ENCODE data around the gene NDUFAF8.

The NDUFAF8 gene

DNA sequence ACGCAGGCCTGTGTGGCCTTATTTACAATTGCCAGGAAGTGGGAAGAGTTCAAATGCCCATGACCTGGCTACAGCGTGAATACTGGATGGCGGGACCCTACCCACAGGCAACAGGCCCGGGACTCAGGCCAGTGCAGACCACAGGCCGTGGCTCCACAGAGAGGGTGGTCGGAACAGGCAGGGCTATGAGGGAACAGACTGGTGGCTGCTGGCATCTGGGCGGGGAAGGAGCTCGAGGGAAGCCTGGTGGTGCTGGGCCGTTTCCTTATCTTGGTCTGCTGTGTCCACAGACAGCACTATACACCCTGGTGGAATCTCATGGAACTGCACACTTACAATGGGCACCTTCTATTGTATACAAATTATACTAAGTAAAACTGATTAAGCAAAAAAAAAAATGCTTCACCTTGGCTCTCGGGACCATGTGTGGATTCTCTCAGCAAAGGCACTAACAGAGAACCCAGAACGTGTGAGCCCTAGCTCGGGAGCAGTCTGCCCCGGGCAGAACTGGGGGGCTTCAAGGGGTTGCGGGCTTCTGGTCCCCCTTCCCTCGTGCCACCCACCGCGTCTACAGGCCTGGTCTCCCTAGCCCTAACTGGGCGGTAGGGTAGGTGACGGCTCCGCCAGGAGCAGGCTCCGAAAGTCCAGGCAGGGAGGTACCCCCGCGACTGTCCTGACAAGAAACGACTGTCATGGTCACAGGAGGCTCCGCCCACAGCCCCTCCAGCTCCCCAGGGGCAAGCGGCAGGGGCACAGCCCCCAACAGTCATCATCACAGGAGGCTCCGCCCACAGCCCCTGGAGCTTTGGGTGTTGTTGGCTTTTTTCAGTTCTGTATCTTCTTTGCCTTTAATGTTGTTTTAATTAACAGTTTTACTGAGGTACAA, 38.2 kb upstream of the NDUFAF8 start:
- no peak for DNase-seq

DNA sequence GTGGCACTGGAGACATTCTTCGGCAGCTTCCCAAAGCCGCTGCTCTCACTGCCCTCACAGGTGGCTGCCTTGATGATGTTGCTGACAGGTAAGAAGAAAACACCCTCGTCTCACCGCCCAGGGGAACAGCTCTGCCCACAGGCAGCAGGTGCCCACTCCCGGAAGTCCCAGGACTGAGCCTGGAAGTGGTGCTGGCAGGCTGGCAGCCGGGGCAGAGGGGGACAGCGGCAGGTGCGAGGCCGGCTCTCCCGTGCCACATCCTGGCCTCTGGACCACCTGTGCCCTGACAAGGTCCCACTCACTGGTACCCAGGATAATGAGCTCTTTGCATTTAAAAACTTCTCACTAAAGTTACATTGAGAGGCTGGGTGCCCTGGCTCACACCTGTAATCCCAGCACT, 36.8 kb upstream of the NDUFAF8 start:
- DNase-seq = no peak

DNA sequence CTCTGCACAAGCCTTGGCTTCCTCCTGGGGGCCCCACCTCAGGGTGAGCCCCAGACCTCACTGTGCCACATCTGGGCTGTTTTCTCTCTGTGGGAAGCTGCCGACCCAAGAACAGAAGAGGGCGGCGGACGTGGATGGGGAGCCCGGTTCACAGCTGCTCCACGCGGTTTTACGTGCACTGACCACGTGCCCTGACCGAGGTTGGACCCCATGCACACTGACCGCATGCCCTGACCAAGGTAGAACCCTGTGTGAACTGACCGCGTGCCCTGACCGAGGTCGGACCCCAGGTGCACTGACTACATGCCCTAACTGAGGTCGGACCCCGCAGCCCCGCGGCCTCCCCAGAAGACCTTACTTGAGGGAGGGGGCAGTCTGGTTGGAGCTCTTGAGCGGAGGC, 36.0 kb upstream of the NDUFAF8 start:
- DNase-seq = no peak

DNA sequence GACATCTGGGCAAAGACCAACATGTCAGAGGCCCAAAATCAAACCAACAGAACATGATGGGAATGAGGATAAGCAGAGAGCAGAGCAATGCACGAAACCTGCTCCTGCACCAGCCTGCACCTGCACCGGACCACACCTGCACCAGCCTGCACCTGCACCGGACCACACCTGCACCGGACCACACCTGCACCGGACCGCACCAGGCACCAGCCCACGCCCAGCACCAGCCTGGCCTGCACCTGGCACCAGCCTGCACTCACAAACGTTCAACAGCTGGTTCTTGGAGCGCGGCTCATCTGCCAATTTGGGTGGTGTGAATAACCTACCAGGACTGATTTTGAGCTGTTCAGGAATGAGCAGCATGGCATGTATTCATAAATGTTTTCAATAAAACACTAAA, 34.5 kb upstream of the NDUFAF8 start:
- DNase-seq = no peak

DNA sequence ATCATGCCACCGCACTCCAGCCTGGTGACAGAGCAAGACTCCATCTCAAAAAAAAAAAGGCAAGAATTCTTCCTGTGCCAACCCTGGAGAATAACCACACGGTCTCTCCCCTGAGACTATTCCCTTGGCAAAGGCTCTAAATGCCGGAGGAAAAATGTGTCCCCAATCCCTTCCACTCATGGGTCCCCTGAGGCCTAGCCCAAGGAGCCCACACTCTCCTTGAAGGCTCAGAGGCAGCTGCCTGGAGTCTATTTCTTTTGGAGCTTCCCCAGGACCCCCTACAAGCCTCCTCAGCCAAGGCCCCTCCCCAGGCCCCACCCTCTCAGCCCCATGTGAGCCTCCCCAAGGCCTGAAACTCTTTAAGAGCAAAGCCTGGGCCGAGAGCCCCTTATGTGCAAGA, 33.0 kb upstream of the NDUFAF8 start:
- no peak for DNase-seq

DNA sequence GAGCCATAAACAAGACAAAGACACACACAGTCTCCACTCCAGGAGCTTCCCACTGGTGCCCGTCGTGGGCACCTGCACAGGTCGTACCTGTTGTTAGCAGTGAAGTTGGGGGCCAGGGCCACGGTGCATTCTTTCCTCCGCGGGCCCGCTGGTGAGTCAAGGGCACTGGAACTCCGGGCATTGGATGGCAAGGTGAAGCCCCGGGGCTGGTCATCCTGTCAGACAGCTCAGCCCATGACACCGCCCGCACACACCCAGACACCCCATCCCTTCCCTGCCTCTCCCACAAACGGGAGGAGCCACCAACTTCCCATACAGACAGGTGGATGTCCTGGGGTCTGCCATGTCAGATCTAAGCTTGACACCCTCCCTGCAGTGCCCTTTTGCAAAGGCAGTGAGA, 32.5 kb upstream of the NDUFAF8 start:
- DNase-seq = no peak

DNA sequence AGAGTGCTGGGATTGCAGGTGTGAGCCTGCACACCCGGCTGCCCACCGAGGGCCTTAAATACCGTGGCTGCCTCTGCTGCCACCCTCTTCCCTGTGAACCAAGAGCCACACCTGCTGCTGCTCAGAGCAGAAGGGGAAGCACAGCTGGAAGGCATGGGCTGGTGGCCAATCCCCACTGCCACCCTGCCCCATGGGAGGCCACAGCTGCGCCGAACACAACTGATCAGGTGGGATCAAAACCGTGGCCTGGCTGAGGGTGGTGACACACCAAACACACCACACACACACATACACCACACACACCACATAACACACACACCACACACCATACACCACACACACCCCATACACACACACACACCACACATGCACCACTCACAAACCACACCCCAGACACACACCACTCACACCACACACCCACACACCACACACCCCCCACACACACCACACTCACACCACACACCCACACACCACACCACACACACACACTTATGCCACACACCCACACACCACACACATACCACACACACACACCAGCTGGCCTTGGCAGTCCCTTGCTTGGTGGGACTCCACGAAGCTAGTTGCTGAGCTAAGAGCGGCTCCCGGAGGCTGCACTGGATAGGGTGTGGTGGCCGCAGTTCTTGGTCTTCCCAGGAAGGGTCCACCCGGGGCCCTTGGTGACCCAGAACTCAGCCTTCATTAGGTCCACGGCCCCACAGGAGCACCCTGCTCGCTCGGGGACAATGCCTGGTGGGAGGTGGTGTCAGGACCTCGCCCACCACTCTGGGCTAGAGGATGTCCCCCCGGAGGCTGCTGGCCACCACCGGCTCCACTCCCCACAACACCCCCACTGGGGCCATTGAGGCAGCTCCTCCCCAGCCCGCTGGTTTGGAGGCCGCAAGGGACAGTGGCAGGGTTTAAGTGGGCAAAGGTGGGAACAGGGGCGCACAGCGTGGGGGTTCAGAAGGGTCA, 31.2 kb upstream of the NDUFAF8 start:
- peak; percentile 30 for DNase-seq

DNA sequence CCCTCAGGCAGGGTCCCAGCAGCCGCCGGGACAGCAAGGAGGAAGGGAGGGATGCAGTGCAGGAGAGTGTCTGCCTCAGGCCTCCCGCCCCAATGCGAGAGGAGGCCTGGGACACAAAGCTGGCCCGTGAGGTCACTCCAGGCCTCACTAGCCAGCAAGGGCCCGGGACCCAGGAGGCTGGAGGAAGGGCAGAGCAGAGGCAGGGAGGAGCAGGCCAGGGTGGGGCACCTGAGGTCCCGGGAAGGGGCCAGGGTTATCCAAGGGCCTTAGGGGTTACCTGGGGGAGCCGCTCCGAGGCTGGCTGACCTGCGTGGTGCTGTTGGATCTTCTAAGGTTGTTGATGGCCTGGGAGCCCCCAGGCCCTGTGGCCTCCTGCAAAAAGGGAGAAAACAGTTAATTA, 30.5 kb upstream of the NDUFAF8 start:
- DNase-seq = no peak

DNA sequence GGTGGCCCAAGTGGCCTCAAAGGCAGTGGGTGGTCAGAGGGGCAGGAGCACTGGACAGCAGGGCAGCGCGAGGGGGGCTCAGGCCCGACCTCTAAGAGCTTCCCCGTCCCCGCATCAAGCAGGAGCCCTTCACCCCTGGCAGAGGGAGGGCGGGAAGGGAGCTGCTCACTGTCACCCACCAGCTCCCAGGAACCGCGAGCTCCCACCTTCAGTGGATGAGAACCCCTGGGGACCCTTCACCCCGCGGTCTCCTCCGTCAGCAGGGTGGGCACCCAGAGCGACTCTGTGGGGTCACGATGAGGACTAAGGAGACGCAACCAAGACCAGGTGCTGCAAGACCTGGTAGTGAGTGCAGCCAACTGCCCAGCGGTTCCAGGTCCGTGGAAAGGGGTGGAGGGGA, 30.0 kb upstream of the NDUFAF8 start:
- no peak for DNase-seq

DNA sequence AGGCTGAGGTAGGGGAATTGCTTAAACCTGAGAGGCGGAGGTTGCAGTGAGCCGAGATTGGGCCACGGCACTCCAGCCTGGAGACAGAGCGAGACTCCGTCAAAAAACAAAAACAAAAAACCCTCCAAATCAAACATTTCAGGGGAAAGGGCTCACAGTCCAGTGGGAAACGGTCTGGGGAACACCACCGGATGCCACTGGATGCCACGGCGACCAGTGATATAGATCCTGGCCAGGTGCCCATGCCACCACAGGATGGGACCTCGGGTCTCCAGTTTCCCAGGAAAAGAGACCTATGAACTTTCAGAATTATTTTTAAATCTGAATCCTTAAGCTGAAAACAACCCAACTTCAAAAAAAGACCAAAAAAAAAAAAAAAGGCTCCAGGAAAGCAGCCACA, 28.7 kb upstream of the NDUFAF8 start:
- DNase-seq = no peak

DNA sequence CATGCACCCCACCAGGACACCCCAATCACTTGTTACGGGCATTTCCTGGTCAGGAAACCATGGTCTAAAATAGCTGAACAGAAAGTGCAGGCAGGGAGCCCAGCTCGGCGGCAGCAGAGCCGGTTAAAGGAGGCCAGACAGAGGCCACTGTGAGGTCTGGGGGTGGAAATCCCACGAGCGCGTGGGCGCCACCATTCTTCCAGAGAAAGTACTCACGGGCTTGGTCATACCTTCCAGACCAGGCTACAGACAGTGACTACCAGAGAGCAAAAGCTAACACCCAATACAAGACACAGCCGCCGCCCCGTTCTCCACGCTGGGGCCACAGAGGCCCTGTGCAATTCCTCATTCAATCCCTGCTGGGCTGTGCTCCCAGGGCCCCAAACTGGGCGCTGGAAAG, 28.2 kb upstream of the NDUFAF8 start:
- no peak for DNase-seq

DNA sequence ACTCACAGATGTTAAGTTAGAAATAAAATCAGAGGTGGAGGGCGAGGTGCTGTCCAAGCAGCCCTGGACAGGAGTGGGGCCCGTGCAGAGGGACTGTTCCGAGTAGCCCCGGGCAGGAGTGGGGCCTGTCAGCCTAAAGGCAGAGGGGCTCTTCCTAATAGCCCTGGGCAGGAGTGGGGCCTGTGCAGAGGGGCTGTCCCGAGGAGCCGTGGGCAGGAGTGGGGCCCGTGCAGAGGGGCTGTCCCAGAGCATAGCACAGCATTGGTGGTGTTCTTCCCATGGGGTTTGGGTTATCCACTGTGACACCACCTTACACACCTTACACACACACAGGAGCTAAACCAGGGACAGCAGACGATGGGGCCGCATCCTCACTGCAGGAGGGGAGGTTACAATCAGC, 26.8 kb upstream of the NDUFAF8 start:
- no peak for DNase-seq

DNA sequence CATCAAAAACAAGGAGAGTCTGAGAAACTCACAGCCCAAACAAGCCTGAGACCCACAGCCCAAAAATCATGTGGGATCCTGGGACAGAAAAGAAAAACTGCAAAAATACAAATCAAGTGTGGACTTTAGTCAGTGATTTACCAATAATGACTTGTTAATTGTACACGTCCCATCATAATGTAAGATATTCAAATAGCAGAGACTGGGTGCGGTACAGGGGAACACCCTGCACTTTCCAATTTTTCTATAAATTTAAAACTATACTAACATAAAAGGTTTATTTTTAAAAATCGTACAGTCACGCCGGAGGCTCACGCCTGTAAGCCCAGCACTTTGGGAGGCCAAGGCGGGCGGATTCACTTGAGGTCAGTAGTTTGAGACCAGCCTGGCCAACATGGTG, 25.1 kb upstream of the NDUFAF8 start:
- DNase-seq = no peak

DNA sequence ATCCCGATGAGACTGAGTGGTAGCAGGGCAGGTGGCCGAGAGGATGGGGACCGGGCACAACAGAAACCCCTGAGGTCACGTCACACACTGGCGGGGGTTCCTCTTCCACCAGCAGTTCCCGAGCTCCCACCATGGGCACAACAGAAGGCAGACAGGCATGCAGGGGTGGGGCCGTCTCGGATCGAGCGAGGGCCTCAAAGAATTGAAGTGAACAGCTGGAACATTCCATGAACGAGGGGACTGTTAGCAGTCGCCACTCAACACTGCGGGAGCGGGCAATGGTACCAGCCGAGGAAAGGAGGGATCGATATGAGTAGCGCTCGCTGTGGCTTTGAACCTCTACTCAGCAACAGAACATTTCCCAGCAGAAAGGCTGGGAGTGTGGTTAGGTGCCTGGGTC, 21.6 kb upstream of the NDUFAF8 start:
- DNase-seq = no peak

DNA sequence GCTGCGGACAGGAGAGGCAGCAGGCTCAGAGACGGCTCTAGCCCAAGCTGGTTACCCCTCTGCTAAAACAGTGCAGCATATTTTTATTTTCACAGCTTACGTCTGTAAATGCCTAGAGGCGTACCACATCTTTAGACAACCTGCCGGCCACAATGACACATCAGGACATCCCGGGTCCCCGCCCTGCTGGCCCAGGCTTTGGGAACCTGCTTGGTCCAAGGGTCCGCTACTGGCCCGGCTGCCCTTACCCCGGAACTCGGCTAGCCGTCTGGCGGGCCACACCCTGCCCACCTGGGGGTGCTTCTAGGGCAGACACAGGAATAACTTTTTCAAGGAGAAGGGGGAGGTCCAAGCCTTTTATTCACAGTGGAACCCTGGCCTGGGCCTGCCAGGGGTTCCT, 20.7 kb upstream of the NDUFAF8 start:
- no peak for DNase-seq

DNA sequence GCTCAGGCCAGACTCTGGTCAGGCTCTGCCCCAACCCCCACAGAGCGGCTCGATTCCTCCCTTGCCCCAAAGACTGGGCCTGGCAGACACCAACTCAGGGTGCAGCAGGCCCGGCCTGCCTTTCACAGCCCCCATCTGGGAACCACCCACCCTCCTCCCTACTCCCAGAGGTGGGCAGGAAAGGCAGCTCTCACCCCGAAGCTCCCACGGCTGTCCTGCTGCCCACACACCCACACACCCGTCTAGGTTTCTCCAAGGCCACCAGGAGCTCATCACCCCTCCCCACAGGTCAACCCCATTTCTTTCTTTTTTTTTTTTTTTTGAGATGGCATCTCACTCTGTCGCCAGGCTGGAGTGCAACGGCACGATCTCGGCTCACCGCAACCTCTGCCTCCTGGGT, 20.1 kb upstream of the NDUFAF8 start:
- no peak for DNase-seq

DNA sequence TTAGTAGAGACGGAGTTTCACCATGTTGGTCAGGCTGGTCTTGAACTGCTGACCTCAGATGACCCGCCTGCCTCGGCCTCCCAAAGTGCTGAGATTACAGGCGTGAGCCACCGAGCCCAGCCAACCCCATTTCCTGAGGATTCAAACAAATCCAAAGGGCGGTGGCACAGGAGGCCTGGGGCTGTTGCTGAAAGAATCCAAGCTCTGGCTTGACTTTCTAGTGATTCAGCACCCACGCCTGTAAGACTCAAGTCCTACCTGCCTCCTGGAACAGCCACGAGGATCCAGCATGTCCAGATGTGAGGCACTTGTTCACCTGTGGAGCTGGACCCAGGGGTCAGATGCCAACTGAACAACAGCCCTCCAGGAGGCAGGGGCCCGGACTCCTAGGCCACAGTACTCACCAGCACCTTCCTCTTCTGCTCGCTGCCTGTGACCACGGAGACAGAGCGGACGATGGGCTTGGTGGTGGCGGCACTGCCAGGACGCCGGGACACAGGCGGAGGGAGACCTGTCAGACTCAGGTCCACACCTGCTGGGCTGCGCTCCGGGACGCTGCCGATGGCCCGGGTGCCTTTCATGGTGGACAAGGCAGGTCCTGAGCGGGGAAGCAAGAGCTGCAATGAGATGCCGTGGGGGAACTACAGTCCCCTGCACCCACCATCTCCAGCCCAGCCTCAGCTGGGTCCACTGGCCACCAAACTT, 19.5 kb upstream of the NDUFAF8 start:
- DNase-seq = no peak

DNA sequence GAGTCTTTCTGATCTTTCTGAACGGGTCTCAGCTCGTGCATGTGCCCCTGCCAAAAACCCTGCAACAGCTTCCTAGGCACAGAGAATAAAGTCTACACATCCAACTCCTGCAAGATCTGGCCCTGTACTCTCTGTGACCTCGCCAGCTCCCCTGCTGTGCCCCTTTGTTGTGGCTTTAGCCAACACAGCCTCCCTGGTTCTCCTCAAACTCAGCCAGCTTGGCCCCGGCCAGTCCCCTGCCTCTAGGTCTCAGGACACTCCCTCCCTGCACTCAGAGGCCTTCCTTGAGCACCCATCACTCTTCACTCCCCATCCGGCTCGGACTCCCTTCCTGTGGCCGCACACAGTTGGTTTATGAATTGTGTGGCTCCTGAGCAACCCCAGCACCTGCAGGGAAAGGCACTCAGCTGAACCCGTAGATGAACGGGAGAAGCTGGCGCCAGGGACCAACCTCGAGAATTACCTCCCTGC, 17.7 kb upstream of the NDUFAF8 start:
- no peak for DNase-seq

DNA sequence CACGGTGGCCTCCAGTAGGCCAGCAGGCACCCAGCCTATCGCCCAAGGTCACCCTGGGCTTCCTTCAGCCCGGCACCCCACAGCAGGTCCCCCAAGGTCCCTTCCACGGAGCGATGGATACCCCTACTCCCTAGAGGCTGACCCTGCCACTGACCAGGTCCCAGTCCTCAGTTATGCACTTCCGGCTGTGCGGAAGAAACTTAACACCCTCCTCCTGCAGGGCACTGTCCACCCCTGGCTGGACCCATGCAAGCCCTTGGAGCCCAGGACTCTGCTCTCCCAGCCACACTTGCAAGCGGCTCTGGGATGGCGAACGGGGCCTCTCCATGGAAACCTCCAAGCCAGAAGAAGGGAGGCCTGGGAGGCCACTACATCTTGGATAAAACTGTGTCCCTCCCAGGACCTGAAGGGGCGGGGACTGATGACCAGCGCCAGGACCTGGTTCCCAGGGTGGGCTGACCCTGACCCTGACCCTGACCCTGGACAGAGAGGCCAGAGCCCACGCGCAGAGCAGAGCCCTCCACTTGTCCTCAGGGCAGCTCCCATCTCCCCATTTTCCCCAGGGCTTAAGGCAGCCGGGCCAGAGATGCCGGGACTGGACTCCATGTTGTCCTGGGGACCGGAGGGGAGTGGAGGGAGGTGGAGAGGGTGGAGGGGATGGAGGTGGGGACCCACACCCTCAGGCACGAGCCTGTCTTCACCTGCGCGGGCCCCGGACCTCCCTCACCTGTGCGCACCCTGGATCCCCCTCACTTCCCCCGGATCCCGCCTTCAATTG, 17.1 kb upstream of the NDUFAF8 start:
- no peak for DNase-seq

DNA sequence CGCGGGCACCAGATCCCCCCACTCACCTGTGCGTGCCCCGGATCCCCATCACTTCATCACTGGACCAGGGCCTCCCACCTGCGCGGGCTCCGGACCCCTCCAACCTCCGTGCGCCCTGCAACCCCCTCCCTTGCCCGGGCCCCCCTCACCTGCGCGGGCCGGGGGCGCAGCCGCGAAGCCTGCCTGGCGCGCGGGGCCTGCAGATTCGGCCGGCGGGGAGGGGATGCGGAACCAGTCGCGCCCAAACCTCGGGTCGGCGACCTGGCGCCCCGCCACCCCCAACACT, 16.6 kb upstream of the NDUFAF8 start:
- no peak for DNase-seq

DNA sequence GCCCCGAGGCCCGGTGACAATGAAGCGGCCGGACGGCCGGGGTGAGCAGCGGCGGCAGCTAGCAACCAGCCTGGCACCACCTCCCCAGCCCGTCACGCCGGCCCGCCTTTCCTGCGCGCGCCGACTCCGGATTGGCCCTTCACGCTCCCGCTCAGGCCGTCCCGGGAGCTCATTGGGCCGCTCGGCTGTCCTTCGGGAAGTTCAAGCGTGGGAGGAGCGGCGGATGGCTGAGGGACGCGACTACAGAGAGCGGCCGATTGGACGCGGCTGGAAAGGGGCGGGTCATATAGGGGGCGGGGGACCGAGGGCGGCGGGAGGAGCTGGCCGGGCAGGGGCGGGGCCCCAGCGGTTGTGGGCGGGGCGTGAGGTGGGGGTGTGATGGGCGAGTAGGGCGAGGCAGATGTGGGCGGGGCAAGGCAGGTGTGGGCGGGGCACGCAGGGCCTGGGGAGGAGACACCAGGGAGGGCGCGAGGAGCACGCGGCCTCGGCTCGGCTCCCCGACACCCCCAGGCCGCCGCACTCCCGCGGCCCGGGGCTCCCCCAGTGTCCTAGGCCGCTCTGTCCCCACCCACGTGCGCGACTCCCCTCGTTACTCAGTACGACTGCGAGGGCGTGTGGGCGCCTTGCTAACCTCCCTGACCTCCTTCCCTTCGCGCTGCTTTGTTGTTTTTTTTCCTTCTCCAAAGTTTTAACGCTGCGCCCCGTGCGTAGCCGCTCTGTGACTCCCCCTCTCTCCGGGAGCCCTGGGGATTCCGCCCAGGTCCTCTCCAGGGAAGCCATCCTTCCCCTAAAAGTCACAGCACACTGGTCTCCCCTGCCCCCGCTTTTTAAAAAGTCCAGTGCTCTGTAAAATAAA, 16.0 kb upstream of the NDUFAF8 start, which contains the start of gene CEP131:
Gene CEP131 (minus strand): TSS at position 60 of the 856 bp plus-strand sequence. CDS start 2,909 bp downstream, outside the sequence.
- peak; percentile 97 for DNase-seq

DNA sequence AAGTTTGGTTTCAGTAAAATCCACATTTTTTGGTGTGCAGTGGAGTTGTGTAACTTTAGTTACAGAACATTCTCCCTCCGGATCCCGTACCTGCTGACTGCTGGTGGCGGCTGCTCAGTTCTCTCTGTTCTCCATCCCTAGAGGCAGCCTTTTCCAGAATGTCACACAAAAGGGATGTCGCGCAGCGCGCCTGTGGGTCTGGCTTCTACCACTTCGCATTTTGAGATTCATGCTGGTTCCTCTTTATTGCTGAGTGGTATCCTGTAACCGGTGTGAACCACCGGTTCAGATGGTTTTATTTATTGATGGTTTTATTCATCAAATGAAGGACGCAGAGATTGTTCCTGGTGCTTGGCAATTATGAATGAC, 15.4 kb upstream of the NDUFAF8 start:
- no peak for DNase-seq
